Loucy (cell line): ENCODE measurements around the gene PLEKHG4B.

ENCODE experiments used
- H2AFZ ChIP-seq: fragments of 200-600 bp; sonication (generic); 2 replicates; pipeline ENCODE4 v1.6.0; 2016; ENCODE audit warnings: antibody characterized with exemption, mild to moderate bottlenecking, low read length, moderate library complexity
- H3F3A ChIP-seq: fragments of 200-600 bp; 2 replicates; pipeline ENCODE4 v1.6.0; 2016; ENCODE audit warnings: antibody characterized with exemption, low read depth, mild to moderate bottlenecking
- H3K27me3 ChIP-seq: fragments of 200-600 bp; sonication (generic); 2 replicates; pipeline ENCODE4 v1.6.1; 2014; ENCODE audit warnings: low read length, mild to moderate bottlenecking; ENCODE audit not compliant: insufficient read depth, poor library complexity, severe bottlenecking
- H3K36me3 ChIP-seq: fragments of 200-600 bp; sonication (generic); 2 replicates; pipeline ENCODE4 v1.6.1; 2016; ENCODE audit warnings: low read length; ENCODE audit not compliant: insufficient read depth
- H3K4me1 ChIP-seq: fragments of 200-600 bp; sonication (generic); 2 replicates; pipeline ENCODE4 v1.5.1; 2014; ENCODE audit warnings: low read length, mild to moderate bottlenecking; ENCODE audit not compliant: insufficient read depth, poor library complexity, severe bottlenecking
- H3K4me2 ChIP-seq: fragments of 200-600 bp; sonication (generic); 2 replicates; pipeline ENCODE4 v1.6.0; 2014; ENCODE audit warnings: antibody characterized with exemption, low read length, low read depth, mild to moderate bottlenecking; ENCODE audit not compliant: poor library complexity, severe bottlenecking
- H3K4me3 ChIP-seq: fragments of 200-600 bp; sonication (generic); 2 replicates; pipeline ENCODE4 v1.5.1; 2014; ENCODE audit warnings: low read length, mild to moderate bottlenecking, mixed read lengths; ENCODE audit not compliant: poor library complexity, severe bottlenecking
- H3K79me2 ChIP-seq: fragments of 200-600 bp; sonication (generic); 2 replicates; pipeline ENCODE4 v1.6.1; 2014; ENCODE audit warnings: low read length; ENCODE audit not compliant: insufficient read depth
- H3K9ac ChIP-seq: fragments of 200-600 bp; sonication (generic); 2 replicates; pipeline ENCODE4 v1.6.0; 2014; ENCODE audit warnings: mild to moderate bottlenecking, low read depth, low read length, moderate library complexity; ENCODE audit not compliant: poor library complexity, severe bottlenecking
- H3K9me2 ChIP-seq: fragments of 200-600 bp; sonication (generic); replicated peaks from 2 replicates; pipeline ENCODE4 v1.6.1; 2016; ENCODE audit warnings: low read depth, low read length, mixed read lengths
- H3K9me3 ChIP-seq: fragments of 200-600 bp; sonication (generic); 2 replicates; pipeline ENCODE4 v1.6.1; 2014; ENCODE audit warnings: mild to moderate bottlenecking, antibody characterized with exemption, low read length, low read depth; ENCODE audit not compliant: insufficient read depth
- H4K20me1 ChIP-seq: fragments of 200-600 bp; sonication (generic); 2 replicates; pipeline ENCODE4 v1.6.0; 2014; ENCODE audit warnings: antibody characterized with exemption, low read length, mild to moderate bottlenecking; ENCODE audit not compliant: insufficient read depth, poor library complexity, severe bottlenecking
- EZH2phosphoT487 ChIP-seq: fragments of 200-600 bp; IDR thresholded peaks from 2 replicates; pipeline ENCODE4 v1.6.1; 2018; ENCODE audit warnings: antibody characterized with exemption, mild to moderate bottlenecking, moderate library complexity, borderline replicate concordance
- TF ChIP-seq, protein P1 (sequence below): fragments of 200-600 bp; sonication (generic); conservative IDR thresholded peaks from 2 replicates; pipeline ENCODE4 v1.5.1; 2014; ENCODE audit warnings: mild to moderate bottlenecking, antibody characterized with exemption, low read length

The PLEKHG4B gene

DNA sequence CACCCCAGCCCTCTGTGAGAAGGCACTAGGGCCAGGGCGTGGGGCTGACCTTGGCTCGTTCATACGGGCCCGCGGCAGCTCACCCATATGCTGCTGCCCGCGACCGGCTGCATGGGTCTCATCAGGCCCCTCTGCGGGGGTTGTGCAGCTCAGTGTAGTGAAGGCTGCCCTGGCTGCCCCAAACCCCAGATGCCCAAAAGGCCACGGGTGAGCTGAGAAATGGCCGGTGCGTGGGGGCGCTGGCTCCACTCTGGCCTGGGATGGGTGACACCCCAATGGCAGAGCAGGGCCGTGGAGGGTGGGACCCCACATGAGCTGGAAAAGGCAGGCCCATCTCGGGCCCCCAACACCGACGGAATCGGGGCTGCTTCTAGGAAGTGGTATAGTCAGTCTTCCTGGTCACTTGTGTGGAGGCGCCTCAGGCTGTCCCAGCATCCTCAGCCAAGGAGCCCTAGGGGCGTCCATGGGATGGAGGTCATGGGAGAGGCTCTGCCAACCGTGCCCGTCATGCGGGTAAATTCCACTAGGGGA lies 79.9 kb downstream of the PLEKHG4B start:
- no peak overlapping the region for H2AFZ ChIP-seq
- no peaks in the 10 kb centered on the region for H3F3A ChIP-seq
- H3K9me3 ChIP-seq: no peaks in the 10 kb centered on the region
- H3K4me3 ChIP-seq: no peak overlapping the region
- H3K4me1 ChIP-seq: no peaks in the 10 kb centered on the region
- H3K27me3 ChIP-seq: no peaks in the 10 kb centered on the region
- no peaks in the 10 kb centered on the region for H3K36me3 ChIP-seq
- TF ChIP-seq EZH2phosphoT487: no peak
- TF ChIP-seq, protein P1, sequence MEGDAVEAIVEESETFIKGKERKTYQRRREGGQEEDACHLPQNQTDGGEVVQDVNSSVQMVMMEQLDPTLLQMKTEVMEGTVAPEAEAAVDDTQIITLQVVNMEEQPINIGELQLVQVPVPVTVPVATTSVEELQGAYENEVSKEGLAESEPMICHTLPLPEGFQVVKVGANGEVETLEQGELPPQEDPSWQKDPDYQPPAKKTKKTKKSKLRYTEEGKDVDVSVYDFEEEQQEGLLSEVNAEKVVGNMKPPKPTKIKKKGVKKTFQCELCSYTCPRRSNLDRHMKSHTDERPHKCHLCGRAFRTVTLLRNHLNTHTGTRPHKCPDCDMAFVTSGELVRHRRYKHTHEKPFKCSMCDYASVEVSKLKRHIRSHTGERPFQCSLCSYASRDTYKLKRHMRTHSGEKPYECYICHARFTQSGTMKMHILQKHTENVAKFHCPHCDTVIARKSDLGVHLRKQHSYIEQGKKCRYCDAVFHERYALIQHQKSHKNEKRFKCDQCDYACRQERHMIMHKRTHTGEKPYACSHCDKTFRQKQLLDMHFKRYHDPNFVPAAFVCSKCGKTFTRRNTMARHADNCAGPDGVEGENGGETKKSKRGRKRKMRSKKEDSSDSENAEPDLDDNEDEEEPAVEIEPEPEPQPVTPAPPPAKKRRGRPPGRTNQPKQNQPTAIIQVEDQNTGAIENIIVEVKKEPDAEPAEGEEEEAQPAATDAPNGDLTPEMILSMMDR: no peak
- no peaks in the 10 kb centered on the region for H3K9me2 ChIP-seq
- no peaks in the 10 kb centered on the region for H3K79me2 ChIP-seq
- no peak overlapping the region for H3K4me2 ChIP-seq
- no peaks in the 10 kb centered on the region for H4K20me1 ChIP-seq
- no peak overlapping the region for H3K9ac ChIP-seq

DNA sequence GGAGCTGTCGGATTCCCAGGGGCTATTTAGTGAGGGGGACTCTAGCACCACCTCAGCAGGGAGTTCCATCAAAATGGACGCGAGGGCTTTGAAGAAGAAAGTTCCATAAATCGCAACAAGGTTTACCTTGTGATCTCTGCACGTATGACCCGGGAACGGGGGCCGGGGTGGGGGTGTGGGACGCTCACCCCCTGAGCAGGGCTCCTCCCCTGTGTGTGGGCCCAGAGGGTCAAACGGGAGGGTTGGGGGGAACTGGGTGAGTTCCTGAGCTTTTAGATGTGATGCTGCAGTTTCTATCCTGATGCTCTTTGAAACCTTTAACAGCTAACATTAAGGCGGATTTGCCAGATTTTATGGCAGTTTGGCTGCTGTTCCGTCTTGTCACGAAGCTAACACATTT lies 80.5 kb downstream of the PLEKHG4B start:
- Histone ChIP-seq H3K36me3 (no peaks in the 10 kb centered on the region), H3K79me2 (no peaks in the 10 kb centered on the region), H4K20me1 (no peaks in the 10 kb centered on the region), H3K9me3 (no peaks in the 10 kb centered on the region), H3K9me2 (no peaks in the 10 kb centered on the region), H3K9ac (no peak overlapping the region), H3K4me1 (no peaks in the 10 kb centered on the region), H3F3A (no peaks in the 10 kb centered on the region), H2AFZ (no peak overlapping the region), H3K4me2 (no peak overlapping the region), H3K27me3 (no peaks in the 10 kb centered on the region), H3K4me3 (no peak overlapping the region)
- TF ChIP-seq, protein P1: no peak
- no peak for TF ChIP-seq EZH2phosphoT487

DNA sequence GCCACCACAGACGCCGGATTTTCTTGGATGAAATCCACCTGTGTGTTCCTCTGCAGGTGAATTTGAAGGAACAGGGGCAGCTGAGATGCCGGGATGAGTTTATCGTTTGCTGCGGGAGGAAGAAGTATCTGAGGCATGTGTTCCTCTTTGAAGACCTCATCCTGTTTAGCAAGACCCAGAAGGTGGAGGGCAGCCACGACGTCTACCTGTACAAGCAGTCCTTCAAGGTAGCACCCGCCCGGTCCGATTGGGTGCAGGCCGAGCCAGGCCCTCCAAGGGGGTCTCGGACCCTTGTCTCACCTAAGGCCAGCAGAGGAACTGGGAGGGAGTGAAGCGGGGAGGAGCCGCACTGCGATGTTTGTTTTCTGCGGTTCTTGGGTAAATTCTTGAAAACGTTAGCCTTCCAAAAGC lies 80.9 kb downstream of the PLEKHG4B start:
- Histone ChIP-seq H3K9me2 (no peaks in the 10 kb centered on the region), H3K9ac (no peak overlapping the region), H3K4me3 (no peak overlapping the region), H3K9me3 (no peaks in the 10 kb centered on the region), H3K36me3 (no peaks in the 10 kb centered on the region), H4K20me1 (no peaks in the 10 kb centered on the region), H2AFZ (no peak overlapping the region), H3K27me3 (no peaks in the 10 kb centered on the region), H3K79me2 (no peaks in the 10 kb centered on the region), H3K4me2 (no peak overlapping the region), H3F3A (no peaks in the 10 kb centered on the region), H3K4me1 (no peaks in the 10 kb centered on the region)
- no peak for TF ChIP-seq EZH2phosphoT487
- TF ChIP-seq, protein P1: no peak
